ENCODE measurements around the gene OR51E2.

Gene OR51E2

DNA sequence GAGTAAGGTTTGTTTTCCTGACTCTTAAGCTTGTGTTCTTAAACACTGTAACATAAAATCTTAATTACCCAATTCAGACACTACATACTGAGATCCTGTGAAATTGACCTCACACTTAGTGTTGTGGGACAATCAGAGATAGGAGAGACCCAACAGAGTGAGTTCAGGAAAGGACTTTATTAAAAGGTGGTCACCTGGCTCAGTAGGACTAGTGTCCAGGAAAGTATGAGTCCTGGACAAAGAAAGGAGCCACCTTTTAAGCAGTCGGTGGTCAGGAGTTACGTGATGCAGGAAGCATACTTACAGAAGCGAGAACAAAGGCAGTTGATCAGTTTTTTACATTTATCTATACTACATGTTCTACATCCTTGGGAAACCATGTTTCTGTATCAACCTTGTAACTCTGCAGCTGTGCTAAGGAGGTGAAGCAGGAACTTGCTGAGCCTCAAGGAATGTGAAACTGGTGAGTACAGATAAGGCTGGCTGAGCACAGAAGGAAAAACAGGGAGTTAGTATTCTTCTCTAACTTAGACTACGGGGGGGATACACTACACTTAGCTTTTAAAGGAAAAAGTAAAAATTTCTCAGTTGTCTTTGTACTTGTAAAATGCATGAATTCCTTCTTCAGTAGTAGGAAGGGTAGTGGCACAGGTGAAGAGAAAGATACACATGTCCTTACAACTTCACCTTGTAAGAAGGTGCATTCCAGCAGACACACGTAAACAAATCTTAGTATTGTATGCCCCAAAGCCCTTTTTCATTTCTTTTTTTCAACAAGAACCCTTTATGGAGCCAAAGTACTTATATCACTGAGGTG is 38.8 kb downstream of the OR51E2 start:
- no peak for DNase-seq

DNA sequence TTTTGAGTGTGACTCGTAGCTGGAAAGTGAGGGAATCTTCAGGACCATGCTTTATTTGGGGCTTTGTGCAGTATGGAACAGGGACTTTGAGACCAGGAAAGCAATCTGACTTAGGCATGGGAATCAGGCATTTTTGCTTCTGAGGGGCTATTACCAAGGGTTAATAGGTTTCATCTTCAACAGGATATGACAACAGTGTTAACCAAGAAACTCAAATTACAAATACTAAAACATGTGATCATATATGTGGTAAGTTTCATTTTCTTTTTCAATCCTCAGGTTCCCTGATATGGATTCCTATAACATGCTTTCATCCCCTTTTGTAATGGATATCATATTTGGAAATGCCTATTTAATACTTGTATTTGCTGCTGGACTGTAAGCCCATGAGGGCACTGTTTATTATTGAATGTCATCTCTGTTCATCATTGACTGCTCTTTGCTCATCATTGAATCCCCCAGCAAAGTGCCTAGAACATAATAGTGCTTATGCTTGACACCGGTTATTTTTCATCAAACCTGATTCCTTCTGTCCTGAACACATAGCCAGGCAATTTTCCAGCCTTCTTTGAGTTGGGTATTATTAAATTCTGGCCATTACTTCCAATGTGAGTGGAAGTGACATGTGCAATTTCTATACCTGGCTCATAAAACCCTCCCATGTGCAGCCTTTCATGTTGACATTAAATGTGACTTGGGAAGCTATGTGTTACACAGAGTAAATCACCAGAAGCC is 42.9 kb downstream of the OR51E2 start:
- DNase-seq, result no peak

DNA sequence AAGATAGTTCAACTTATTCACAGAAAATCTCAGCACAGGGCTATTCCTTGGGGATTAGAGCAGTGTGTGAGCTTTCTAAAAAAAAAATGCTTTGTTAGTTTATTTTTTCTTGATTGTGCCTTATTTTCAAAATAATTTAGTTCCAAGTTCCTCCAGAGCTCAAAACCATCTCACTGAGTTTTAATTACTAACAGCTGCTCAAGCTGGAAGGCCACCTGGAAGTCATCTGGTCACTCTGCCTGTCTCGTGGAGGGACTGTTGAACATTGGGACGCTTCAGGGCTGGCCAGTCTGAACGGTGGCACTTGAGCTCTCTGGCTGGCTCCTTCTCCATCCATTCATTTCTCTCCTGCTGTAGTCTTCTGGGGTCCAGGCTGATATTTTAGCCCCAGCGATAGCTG is 49.9 kb downstream of the OR51E2 start:
- peak; percentile 14 to 49 for DNase-seq

DNA sequence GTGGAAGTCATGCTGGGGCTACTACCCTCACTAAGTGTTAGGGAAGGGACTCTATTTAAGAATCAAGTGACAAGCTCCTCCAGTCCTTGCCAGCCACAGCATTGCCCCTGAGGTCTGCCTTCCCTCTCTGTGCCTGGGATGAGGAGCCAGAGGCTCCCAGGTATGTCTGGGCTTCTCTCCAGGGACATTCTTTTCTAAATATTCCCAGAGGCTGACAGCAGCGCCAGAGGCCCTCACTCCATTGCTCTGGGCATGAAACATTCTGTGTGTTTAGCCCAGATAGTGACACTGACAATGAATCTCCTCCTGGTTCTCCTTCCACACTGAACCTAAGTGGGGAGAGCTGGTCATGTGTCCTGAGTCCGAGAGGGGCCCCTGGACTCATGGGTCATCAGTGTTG is 51.7 kb downstream of the OR51E2 start:
- no peak for DNase-seq

DNA sequence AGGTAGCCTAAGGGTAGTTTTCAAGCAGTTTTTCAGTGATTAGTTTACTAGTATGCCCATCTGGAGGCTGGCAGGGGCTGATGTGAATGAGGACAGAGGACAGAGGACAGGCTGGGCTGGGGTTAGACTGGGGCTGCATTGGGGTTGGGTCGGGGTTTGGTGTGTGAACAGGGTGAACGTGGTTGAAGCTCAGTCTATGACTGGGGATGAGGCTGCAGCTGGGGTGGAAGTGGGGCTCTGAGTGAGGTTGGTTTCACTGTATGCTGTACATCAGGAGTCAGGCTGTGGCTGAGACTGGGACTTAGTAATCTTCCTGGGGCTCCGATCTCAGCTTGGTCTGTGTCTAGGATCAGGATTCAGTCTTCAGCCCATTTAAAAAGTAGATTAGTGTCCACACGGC is 53.4 kb downstream of the OR51E2 start:
- no peak for DNase-seq

- DNase-seq, result no peak
These were observed 54.0 kb downstream of the OR51E2 start, which contains the start of gene OR51E1 for GRCh38 chr11:4643682-4644081. Gene OR51E1 (plus strand): TSS chr11:4643982. CDS start chr11:4652527, 8,545 bp downstream.

GRCh38 chr11:4643076-4643475 is 54.6 kb downstream of the OR51E2 start:
- no peak for DNase-seq

- no peak for DNase-seq
These were observed 55.6 kb downstream of the OR51E2 start for GRCh38 chr11:4642043-4642442.

DNA sequence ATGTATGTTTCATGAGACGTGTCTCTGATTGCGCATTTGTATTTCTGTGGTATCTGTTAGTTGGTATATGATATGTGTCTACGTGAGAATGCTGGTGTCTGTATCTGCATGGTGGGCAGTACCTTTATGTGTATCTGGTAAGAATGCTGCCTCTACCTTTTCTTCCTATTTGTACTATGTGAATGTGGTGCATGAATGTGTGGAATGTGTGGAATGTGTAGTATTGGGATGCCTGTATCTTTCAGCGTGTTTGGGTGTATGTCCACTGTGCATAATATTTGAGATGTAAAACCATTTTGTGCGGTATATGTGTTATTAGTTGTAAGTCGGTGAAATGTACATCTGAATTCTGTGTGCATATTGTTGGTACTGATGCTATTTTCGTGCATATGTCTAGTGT is 56.2 kb downstream of the OR51E2 start:
- DNase-seq, result no peak

DNA sequence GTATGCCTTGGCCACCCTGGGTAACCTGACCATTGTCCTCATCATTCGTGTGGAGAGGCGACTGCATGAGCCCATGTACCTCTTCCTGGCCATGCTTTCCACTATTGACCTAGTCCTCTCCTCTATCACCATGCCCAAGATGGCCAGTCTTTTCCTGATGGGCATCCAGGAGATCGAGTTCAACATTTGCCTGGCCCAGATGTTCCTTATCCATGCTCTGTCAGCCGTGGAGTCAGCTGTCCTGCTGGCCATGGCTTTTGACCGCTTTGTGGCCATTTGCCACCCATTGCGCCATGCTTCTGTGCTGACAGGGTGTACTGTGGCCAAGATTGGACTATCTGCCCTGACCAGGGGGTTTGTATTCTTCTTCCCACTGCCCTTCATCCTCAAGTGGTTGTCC is 57.7 kb downstream of the OR51E2 start:
- no peak for DNase-seq

- no peak for DNase-seq
These were observed 60.0 kb downstream of the OR51E2 start for GRCh38 chr11:4637662-4638047.

DNA sequence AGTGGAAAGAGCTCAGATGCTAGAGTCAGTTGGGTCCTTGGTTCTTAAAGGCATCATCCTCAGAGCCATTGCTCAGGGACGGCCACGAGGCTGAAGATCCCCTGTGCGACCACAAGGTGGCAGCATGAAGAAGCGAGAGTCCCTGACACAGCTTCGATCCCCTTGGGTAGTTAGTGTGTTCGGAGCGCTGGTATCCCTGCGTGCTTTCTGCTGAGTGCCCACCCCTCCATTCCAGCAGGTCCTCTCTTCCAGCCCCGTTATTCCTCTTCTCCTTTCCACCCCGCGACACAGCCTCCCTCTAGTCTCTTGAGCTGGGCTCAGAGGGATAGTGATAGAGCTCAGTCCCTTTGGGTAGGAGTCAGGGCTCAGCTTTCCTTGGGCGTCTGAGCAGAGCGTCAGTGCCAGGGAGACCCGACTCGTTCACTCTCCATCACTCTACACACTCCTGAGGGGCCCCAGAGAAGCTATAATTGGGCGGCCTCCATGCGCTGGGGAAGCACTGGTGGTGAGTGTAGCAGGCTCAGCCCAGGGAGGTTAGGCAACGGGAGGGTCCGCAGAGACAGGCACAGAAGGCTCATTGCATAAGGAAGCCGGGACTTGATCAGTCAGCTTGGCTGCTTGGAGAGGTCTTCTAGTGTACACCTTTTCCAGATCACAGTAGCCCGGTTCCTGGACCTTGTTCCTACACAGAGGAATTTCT is 60.5 kb downstream of the OR51E2 start, which contains the start of gene OR51D1:
TSS of gene OR51D1 (plus strand) at position 516 of the 700 bp plus-strand sequence. CDS start 2,314 bp downstream, outside the sequence.
- DNase-seq, result peak; percentile 68 to 85

GRCh38 chr11:4636136-4636535 is 61.5 kb downstream of the OR51E2 start:
- DNase-seq, result no peak
